Measurements from ENCODE around the gene WIPF3.

The WIPF3 gene

DNA sequence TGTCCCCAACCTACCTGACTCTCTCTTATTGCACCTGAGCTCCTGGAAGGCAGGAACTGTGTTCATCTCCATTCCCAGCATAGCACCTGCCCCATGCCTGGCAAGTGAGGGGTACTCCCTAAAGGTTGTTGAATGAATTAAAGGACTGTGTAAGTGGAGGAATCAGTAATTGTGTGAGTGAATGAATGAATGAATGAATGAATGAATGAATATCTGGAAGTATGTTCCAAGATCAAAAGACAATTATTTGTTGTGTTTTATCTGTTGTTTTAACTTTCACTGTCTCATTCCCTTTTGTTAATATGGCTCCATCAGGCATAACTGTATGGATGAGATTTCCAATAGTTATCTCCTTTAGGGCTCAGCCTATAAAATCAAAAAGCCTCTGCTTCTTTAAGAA is 4.0 kb downstream of the WIPF3 start:
- TF ChIP-seq, protein P1, sequence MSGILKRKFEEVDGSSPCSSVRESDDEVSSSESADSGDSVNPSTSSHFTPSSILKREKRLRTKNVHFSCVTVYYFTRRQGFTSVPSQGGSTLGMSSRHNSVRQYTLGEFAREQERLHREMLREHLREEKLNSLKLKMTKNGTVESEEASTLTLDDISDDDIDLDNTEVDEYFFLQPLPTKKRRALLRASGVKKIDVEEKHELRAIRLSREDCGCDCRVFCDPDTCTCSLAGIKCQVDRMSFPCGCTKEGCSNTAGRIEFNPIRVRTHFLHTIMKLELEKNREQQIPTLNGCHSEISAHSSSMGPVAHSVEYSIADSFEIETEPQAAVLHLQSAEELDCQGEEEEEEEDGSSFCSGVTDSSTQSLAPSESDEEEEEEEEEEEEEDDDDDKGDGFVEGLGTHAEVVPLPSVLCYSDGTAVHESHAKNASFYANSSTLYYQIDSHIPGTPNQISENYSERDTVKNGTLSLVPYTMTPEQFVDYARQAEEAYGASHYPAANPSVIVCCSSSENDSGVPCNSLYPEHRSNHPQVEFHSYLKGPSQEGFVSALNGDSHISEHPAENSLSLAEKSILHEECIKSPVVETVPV (CRISPR knock-in tag; IDR thresholded peaks at IDR 0.05) = no peak
- TF ChIP-seq ESRRG (CRISPR knock-in tag; IDR thresholded peaks at IDR 0.05) = no peak
- no peak for ATAC-seq

DNA sequence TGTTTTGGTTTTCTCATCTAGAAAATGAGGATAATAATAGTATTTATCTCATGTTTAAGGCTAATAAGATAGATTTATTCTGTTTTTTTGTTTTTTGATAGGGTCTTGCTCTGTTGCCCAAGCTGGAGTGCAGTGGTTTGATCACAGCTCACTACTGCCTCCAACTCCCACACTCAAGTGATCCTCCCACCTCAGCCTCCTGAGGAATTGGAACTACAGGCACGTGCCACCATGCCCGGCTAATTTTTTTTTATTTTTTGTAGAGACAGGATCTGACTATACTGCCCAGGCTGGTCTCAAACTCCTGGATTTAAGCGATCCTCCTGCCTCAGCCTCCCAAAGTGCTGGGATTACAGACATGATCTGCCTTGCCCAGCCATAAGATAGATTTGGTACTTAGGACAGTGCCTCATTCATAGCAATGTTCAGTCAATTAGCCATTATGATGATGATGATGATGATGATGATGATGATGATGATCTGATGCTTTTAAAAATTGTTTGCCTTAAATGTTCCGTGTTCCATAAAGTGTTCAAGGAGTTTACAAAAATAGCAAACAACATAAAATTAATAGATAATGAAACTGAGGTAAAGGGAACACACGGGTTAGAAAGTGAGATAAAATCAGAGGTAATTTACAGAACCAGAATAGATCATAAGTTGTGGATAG is 4.6 kb downstream of the WIPF3 start:
- no peak for TF ChIP-seq SNAI2 (CRISPR knock-in tag; IDR thresholded peaks at IDR 0.05)
- no peak for TF ChIP-seq ZNF70 (CRISPR knock-in tag; IDR thresholded peaks at IDR 0.05)
- no peak for TF ChIP-seq TCF4 (CRISPR knock-in tag; IDR thresholded peaks at IDR 0.05; ENCODE audit: borderline replicate concordance)
- TF ChIP-seq CSDC2 (CRISPR knock-in tag; IDR thresholded peaks at IDR 0.05) = no peak
- TF ChIP-seq ISL1 (CRISPR knock-in tag; IDR thresholded peaks at IDR 0.05) = no peak
- no peak for TF ChIP-seq ZFP30 (CRISPR knock-in tag; IDR thresholded peaks at IDR 0.05)
- TF ChIP-seq, protein P2, sequence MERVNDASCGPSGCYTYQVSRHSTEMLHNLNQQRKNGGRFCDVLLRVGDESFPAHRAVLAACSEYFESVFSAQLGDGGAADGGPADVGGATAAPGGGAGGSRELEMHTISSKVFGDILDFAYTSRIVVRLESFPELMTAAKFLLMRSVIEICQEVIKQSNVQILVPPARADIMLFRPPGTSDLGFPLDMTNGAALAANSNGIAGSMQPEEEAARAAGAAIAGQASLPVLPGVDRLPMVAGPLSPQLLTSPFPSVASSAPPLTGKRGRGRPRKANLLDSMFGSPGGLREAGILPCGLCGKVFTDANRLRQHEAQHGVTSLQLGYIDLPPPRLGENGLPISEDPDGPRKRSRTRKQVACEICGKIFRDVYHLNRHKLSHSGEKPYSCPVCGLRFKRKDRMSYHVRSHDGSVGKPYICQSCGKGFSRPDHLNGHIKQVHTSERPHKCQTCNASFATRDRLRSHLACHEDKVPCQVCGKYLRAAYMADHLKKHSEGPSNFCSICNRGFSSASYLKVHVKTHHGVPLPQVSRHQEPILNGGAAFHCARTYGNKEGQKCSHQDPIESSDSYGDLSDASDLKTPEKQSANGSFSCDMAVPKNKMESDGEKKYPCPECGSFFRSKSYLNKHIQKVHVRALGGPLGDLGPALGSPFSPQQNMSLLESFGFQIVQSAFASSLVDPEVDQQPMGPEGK (CRISPR knock-in tag; IDR thresholded peaks at IDR 0.05; ENCODE audit: borderline replicate concordance) = no peak
- TF ChIP-seq TOX (CRISPR knock-in tag; IDR thresholded peaks at IDR 0.05; ENCODE audit: borderline replicate concordance) = no peak
- TF ChIP-seq, protein P3, sequence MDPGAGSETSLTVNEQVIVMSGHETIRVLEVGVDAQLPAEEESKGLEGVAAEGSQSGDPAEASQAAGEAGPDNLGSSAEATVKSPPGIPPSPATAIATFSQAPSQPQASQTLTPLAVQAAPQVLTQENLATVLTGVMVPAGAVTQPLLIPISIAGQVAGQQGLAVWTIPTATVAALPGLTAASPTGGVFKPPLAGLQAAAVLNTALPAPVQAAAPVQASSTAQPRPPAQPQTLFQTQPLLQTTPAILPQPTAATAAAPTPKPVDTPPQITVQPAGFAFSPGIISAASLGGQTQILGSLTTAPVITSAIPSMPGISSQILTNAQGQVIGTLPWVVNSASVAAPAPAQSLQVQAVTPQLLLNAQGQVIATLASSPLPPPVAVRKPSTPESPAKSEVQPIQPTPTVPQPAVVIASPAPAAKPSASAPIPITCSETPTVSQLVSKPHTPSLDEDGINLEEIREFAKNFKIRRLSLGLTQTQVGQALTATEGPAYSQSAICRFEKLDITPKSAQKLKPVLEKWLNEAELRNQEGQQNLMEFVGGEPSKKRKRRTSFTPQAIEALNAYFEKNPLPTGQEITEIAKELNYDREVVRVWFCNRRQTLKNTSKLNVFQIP (CRISPR knock-in tag; IDR thresholded peaks at IDR 0.05; ENCODE audit: borderline replicate concordance, low read depth) = no peak
- TF ChIP-seq PPARA (CRISPR knock-in tag; IDR thresholded peaks at IDR 0.05; ENCODE audit: borderline replicate concordance) = no peak
- no peak for TF ChIP-seq ZC3H10 (CRISPR knock-in tag; IDR thresholded peaks at IDR 0.05)
- no peak for TF ChIP-seq GLIS3 (CRISPR knock-in tag; IDR thresholded peaks at IDR 0.05)
- TF ChIP-seq ZFP3 (CRISPR knock-in tag; IDR thresholded peaks at IDR 0.05) = no peak
- TF ChIP-seq ZNF8 (CRISPR knock-in tag; IDR thresholded peaks at IDR 0.05) = no peak
- TF ChIP-seq, protein P4, sequence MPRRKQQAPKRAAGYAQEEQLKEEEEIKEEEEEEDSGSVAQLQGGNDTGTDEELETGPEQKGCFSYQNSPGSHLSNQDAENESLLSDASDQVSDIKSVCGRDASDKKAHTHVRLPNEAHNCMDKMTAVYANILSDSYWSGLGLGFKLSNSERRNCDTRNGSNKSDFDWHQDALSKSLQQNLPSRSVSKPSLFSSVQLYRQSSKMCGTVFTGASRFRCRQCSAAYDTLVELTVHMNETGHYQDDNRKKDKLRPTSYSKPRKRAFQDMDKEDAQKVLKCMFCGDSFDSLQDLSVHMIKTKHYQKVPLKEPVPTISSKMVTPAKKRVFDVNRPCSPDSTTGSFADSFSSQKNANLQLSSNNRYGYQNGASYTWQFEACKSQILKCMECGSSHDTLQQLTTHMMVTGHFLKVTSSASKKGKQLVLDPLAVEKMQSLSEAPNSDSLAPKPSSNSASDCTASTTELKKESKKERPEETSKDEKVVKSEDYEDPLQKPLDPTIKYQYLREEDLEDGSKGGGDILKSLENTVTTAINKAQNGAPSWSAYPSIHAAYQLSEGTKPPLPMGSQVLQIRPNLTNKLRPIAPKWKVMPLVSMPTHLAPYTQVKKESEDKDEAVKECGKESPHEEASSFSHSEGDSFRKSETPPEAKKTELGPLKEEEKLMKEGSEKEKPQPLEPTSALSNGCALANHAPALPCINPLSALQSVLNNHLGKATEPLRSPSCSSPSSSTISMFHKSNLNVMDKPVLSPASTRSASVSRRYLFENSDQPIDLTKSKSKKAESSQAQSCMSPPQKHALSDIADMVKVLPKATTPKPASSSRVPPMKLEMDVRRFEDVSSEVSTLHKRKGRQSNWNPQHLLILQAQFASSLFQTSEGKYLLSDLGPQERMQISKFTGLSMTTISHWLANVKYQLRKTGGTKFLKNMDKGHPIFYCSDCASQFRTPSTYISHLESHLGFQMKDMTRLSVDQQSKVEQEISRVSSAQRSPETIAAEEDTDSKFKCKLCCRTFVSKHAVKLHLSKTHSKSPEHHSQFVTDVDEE (CRISPR knock-in tag; IDR thresholded peaks at IDR 0.05) = no peak
- TF ChIP-seq ARNTL (CRISPR knock-in tag; IDR thresholded peaks at IDR 0.05; ENCODE audit: borderline replicate concordance, low read depth) = no peak
- TF ChIP-seq, protein P5, sequence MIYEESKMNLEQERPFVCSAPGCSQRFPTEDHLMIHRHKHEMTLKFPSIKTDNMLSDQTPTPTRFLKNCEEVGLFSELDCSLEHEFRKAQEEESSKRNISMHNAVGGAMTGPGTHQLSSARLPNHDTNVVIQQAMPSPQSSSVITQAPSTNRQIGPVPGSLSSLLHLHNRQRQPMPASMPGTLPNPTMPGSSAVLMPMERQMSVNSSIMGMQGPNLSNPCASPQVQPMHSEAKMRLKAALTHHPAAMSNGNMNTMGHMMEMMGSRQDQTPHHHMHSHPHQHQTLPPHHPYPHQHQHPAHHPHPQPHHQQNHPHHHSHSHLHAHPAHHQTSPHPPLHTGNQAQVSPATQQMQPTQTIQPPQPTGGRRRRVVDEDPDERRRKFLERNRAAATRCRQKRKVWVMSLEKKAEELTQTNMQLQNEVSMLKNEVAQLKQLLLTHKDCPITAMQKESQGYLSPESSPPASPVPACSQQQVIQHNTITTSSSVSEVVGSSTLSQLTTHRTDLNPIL (CRISPR knock-in tag; IDR thresholded peaks at IDR 0.05; ENCODE audit: low read depth) = no peak
- TF ChIP-seq, protein P1 (CRISPR knock-in tag; IDR thresholded peaks at IDR 0.05) = no peak
- no peak for TF ChIP-seq RARB (CRISPR knock-in tag; IDR thresholded peaks at IDR 0.05)
- no peak for ATAC-seq

Data from SK-N-SH treated with all-trans-retinoic acid at 6 μM for 48 hours (cell line).